Fibroblast of lung (primary cell): Measurements from ENCODE around the gene TNIP1.

ENCODE experiments used
- EZH2 ChIP-seq: IDR thresholded peaks from 2 replicates; pipeline ENCODE4 v1.5.1; 2012; ENCODE audit warnings: low read length, control low read depth, mild to moderate bottlenecking; ENCODE audit errors: missing control alignments
- TF ChIP-seq, protein P1 (sequence below), 2 donors: IDR thresholded peaks in 1 of 2; conservative IDR thresholded peaks in 1 of 2; 1 replicate in 1 of 2; 2 replicates in 1 of 2; pipeline ENCODE4 v1.5.1; 2011 to 2012; ENCODE audit warnings: low read length in 2 of 2, control low read depth in 1 of 2, inconsistent platforms in 1 of 2, low read depth in 1 of 2, mild to moderate bottlenecking in 1 of 2

DNA sequence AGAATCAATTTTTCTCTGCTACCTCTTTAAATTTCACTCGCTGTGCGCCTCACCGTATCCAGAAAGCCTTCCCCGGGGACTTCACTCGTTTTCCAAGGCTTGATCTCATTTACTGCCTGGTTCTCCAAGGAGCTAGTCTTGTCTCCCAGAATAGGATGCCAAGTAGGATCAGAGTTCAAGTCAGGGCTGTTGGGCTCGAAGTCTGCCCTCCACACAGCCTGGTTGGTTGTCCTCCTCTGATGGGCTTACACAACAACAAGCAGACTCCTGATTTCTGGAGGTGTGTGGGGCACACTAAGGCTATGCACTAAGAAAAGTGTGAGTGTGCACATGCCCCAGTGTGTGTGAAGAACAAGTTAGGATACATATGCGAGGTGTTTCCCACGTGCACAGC lies 14.0 kb upstream of the TNIP1 start:
- TF ChIP-seq, protein P1, sequence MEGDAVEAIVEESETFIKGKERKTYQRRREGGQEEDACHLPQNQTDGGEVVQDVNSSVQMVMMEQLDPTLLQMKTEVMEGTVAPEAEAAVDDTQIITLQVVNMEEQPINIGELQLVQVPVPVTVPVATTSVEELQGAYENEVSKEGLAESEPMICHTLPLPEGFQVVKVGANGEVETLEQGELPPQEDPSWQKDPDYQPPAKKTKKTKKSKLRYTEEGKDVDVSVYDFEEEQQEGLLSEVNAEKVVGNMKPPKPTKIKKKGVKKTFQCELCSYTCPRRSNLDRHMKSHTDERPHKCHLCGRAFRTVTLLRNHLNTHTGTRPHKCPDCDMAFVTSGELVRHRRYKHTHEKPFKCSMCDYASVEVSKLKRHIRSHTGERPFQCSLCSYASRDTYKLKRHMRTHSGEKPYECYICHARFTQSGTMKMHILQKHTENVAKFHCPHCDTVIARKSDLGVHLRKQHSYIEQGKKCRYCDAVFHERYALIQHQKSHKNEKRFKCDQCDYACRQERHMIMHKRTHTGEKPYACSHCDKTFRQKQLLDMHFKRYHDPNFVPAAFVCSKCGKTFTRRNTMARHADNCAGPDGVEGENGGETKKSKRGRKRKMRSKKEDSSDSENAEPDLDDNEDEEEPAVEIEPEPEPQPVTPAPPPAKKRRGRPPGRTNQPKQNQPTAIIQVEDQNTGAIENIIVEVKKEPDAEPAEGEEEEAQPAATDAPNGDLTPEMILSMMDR (conservative IDR thresholded peaks at IDR 0.05 in 1 of 2, IDR thresholded peaks at IDR 0.05 in 1 of 2; ENCODE audit: low read depth in 1 of 2, low read length in 2 of 2) = no peak
- no peak for TF ChIP-seq EZH2
